ENCODE measurements around the gene CIAO2B. TPM values are rescaled to one million over a fixed set of nuclear protein-coding genes. Genes with fewer than 3 reads are reported as not detected.

The CIAO2B gene
- total RNA-seq, 1 donor from 2014 or later = 89.4 TPM

DNA sequence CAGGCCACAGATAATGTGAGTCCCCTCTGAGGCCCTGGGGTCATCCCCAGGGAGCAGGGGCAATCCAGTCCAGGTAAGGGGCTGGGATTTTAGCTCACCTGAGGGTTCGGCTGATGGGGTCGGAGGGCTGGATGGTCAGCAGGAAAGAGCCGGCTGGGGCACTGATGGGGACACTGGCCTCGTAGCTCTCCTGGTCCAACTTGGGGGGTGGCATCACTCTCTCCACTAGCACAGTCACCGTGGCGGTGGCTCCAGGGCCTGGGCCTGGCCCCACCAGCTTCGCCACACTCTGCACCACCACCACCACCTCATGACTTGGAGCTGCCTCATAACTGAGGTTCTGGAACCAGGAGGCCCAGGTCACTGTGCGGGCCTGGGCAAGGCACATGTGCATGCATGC lies 22.4 kb downstream of the CIAO2B start:
- Mint-ChIP-seq H3K27me3 (ENCODE audit: unreplicated experiment) (peaks cover 2% of the 10 kb centered on the region), H3K27ac (ENCODE audit: unreplicated experiment) (no peak overlapping the region)
- no peak for TF ChIP-seq CTCF (IDR thresholded peaks at IDR 0.05; ENCODE audit: partially characterized antibody, unreplicated experiment)

GRCh38 chr16:66911112-66911511 lies 23.1 kb downstream of the CIAO2B start:
- no peak overlapping the region for H3K4me3 Mint-ChIP-seq (ENCODE audit: unreplicated experiment)
- H3K9me3 Mint-ChIP-seq (ENCODE audit: unreplicated experiment) = no peaks in the 10 kb centered on the region
- H3K36me3 Mint-ChIP-seq (ENCODE audit: unreplicated experiment) = no peaks in the 10 kb centered on the region
- no peak overlapping the region for H3K27ac Mint-ChIP-seq (ENCODE audit: unreplicated experiment)
- TF ChIP-seq CTCF (IDR thresholded peaks at IDR 0.05; ENCODE audit: partially characterized antibody, unreplicated experiment) = no peak
- peaks cover 2% of the 10 kb centered on the region for H3K27me3 Mint-ChIP-seq (ENCODE audit: unreplicated experiment)
- H3K4me1 Mint-ChIP-seq (ENCODE audit: low read depth, unreplicated experiment) = no peaks in the 10 kb centered on the region
- no peak for DNase-seq

More for the DNA sequence above, 22.4 kb downstream of the CIAO2B start:
- Mint-ChIP-seq H3K36me3 (ENCODE audit: unreplicated experiment) (peaks cover 4% of the 10 kb centered on the region), H3K4me3 (ENCODE audit: unreplicated experiment) (no peak overlapping the region), H3K4me1 (ENCODE audit: low read depth, unreplicated experiment) (no peaks in the 10 kb centered on the region), H3K9me3 (ENCODE audit: unreplicated experiment) (peaks cover 2% of the 10 kb centered on the region)
- DNase-seq = no peak

GRCh38 chr16:66910175-66910940 lies 23.8 kb downstream of the CIAO2B start:
- H3K9me3 Mint-ChIP-seq (ENCODE audit: unreplicated experiment) = no peaks in the 10 kb centered on the region
- no peaks in the 10 kb centered on the region for H3K4me1 Mint-ChIP-seq (ENCODE audit: low read depth, unreplicated experiment)
- no peaks in the 10 kb centered on the region for H3K36me3 Mint-ChIP-seq (ENCODE audit: unreplicated experiment)
- no peak overlapping the region for H3K4me3 Mint-ChIP-seq (ENCODE audit: unreplicated experiment)
- no peak for DNase-seq
- H3K27ac Mint-ChIP-seq (ENCODE audit: unreplicated experiment) = no peak overlapping the region
- no peak for TF ChIP-seq CTCF (IDR thresholded peaks at IDR 0.05; ENCODE audit: partially characterized antibody, unreplicated experiment)
- H3K27me3 Mint-ChIP-seq (ENCODE audit: unreplicated experiment) = peaks cover 2% of the 10 kb centered on the region

- TF ChIP-seq CTCF (IDR thresholded peaks at IDR 0.05; ENCODE audit: partially characterized antibody, unreplicated experiment) = no peak
- H3K27ac Mint-ChIP-seq (ENCODE audit: unreplicated experiment) = no peak overlapping the region
- DNase-seq = no peak
Observed at GRCh38 chr16:66908762-66909559, 25.2 kb downstream of the CIAO2B start.

DNA sequence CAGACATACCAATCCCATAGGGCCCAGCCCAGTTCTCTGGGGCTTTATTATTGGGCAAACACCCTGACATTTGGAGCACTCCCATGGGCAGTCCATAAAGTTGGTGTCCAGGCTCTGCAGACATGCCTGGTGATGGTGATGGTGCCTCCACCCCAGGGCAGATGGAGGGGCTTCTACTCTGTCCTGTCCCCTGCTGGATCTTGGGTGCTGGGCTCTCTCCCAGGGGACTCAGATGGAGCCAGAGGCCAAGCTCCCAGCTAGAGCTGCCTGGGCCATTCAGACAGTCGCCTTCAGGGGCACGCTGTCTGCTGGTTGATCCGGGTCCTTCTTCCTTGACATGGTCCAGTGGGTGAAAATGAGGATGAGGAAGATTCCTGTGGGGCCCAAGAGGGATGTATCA lies 26.1 kb downstream of the CIAO2B start:
- TF ChIP-seq CTCF (IDR thresholded peaks at IDR 0.05; ENCODE audit: partially characterized antibody, unreplicated experiment) = no peak
- Mint-ChIP-seq H3K27ac (ENCODE audit: unreplicated experiment) (no peak overlapping the region), H3K36me3 (ENCODE audit: unreplicated experiment) (no peaks in the 10 kb centered on the region), H3K9me3 (ENCODE audit: unreplicated experiment) (no peaks in the 10 kb centered on the region), H3K4me3 (ENCODE audit: unreplicated experiment) (no peak overlapping the region), H3K27me3 (ENCODE audit: unreplicated experiment) (peaks cover 2% of the 10 kb centered on the region), H3K4me1 (ENCODE audit: low read depth, unreplicated experiment) (no peaks in the 10 kb centered on the region)
- DNase-seq = no peak

More at GRCh38 chr16:66908762-66909559, 25.2 kb downstream of the CIAO2B start:
- no peaks in the 10 kb centered on the region for H3K4me1 Mint-ChIP-seq (ENCODE audit: low read depth, unreplicated experiment)
- no peaks in the 10 kb centered on the region for H3K9me3 Mint-ChIP-seq (ENCODE audit: unreplicated experiment)
- H3K36me3 Mint-ChIP-seq (ENCODE audit: unreplicated experiment) = no peaks in the 10 kb centered on the region
- peaks cover 2% of the 10 kb centered on the region for H3K27me3 Mint-ChIP-seq (ENCODE audit: unreplicated experiment)
- H3K4me3 Mint-ChIP-seq (ENCODE audit: unreplicated experiment) = no peak overlapping the region

Measured in glutamatergic neuron (in vitro differentiated cells).